Measurements from ENCODE around the gene API5.

Gene API5

GRCh38 chr11:43360361-43361032, 48.7 kb downstream of the API5 start:
- no peak for DNase-seq

- DNase-seq, result no peak
These were observed 54.9 kb downstream of the API5 start for GRCh38 chr11:43366677-43367076.

DNA sequence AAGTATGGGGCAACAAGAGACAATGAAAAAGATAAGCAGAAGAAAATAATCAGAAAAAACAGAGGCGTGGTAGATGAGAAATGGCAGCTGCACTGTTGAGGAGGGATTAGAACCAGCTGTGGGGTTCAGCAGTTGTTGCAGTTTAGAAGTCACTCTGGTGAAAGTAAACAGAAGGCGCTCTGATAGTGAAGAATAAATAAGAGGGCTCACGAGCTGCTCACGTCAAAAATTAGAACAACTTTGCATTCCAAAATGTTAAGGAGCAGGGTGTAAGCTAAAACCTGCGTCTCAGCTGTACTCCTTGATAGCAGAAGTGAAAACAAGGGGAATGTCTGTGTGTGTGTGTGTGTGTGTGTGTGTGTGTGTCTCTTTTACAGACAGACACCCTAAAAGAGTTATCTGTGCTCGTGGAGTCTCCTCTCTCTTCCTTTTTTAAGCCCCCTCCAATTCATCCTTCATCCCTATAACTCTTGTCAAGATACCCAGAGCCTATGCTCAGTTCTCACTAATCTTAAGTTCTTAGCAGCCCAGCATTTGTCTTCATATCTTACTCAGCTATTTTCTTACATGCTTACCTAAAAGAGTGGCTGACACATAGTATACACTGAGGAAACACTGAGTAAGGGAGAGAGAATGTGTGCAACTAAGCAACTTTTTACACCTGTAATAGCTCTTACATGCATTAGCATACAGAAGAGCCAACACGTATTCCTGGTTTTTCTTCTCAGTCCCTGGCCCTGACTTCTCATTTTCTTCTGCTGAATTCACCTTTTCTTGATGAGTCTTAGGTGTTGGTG, 55.8 kb downstream of the API5 start:
- DNase-seq, result no peak

DNA sequence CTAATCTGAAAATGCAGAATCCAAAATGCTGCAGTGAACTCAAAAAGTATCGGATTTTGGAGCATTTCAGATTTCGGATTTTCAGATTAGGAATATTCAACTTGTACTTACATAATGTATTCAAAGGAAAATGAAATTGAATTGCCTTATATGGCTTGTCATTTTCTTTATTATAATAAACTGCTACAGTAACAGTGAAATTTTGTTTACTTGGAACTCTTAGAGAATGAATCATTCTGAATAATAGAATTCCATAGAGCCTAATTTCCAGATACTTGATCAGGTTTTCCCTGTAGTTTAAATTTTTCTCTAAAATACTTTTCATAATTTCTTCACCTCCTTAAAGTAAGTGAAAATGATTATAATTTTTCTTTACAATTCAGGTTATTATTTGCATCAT, 64.3 kb downstream of the API5 start:
- no peak for DNase-seq

DNA sequence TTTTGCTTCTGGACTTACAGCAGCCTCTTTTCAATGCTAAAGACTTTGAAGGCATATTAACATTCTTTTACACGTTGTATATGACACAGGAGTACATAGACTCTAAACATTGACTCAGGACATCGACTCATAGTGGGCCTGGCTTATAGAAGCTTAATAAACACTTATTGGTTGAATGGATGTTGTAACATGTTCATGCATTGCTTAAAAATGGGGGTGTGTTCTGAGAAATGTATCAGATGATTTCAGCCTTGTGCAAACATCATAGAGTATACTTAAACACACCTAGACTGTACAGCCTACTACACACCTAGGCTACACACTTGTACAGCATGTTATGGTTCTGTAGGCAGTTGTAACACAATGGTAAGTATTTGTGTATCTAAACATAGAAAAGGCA, 64.8 kb downstream of the API5 start:
- no peak for DNase-seq

GRCh38 chr11:43377389-43377788, 65.6 kb downstream of the API5 start:
- no peak for DNase-seq

DNA sequence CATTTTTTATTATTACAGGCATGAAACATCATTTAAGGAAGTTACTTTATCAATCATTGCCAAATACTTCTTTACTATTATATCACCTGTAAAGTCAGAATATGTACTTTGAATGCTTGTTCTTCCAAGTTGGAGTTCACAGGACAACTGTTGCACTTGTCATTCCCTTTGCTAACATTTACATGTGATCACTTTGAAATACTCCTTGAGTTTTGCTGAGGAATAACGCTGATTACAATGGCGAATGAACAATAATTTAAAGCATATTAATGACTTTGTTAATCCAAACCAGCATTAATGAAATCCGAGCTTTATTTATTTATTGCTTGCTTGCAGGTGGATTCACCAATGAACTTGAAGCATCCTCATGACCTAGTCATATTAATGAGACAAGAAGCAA, 67.1 kb downstream of the API5 start:
- DNase-seq, result no peak

GRCh38 chr11:43381802-43382201, 70.0 kb downstream of the API5 start:
- no peak for DNase-seq

GRCh38 chr11:43382614-43383013, 70.8 kb downstream of the API5 start:
- no peak for DNase-seq

- DNase-seq, result no peak
These were observed 72.6 kb downstream of the API5 start for GRCh38 chr11:43384393-43384792.

- peak; percentile 21 for DNase-seq
These were observed 80.9 kb downstream of the API5 start for GRCh38 chr11:43392713-43393112.

DNA sequence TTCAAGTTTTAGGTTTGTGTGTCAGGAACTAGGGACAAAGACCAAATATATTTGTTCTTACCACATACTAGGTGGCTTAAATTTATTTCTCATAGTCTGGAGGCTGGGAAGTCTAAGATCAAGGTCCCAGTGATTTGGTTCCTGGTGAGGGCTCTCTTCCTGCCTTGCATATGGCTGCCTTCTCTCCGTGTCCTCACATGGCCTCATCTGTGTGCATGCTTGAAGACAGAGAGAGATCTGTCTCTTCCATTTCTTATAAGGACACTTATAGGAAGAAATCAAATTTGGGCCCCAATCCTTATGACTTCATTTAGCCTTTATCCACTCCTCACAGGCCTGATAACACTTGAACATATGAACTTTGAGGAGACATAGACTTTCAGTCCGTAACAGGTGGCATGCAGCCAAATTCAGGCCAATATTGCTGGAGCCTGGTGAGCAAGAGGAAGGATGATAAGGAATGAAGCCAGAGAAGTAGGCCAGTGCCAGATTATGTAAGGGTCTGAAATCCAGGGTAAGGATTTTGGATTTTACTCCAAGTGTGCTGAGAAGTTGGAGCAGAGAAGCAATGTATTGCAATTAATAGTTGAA, 82.1 kb downstream of the API5 start:
- DNase-seq, result no peak

All from central memory CD4-positive, alpha-beta T cell (primary cell).